Measurements from ENCODE around the gene DPAGT1. TPM values are rescaled to one million over a fixed set of nuclear protein-coding genes. Genes with fewer than 3 reads are reported as not detected.

The DPAGT1 gene
- total RNA-seq, 1 experiment from 2014 or later, result 45.1 TPM

DNA sequence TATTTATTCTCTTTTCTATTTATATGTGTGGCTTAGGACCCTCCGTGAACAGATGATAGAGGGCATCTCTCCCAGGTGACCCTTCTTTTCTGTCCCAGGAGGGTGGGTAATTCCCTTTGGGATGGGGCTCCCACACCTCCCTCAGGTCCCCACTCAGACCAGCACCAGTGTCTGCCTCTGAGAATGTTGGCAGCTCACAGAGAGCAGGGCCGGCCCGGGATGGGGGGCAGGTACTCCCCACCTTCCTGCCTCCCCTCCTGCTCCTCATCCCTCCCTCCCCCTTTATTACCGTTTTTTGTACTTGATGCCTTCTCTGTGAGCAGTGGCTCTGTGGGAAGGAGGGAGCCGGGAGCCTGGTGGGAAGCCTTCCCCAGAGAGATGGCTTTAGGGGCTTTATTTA, 14.9 kb upstream of the DPAGT1 start:
- H3K9me3 ChIP-seq (ENCODE audit: control insufficient read depth in 1 of 2, insufficient read depth in 1 of 2, low read depth in 1 of 2, low read length in 2 of 2), result no peaks in the 10 kb centered on the region
- no TSS peak for BruUV-seq (replicated peaks)
- H3K79me2 ChIP-seq (ENCODE audit: insufficient read depth, low read length), result peaks cover under 1% of the 10 kb centered on the region; the same call in 1 of the 2 replicates
- TF ChIP-seq YY1 (IDR thresholded peaks at IDR 0.05; ENCODE audit: extremely low read depth, insufficient replicate concordance, low read depth, low read length) (no peak), EZH2 (IDR thresholded peaks at IDR 0.05) (no peak), FOSL1 (IDR thresholded peaks at IDR 0.05; ENCODE audit: low read depth) (no peak)
- RAD21 ChIA-PET (ENCODE audit: low non-redundant PET in 1 of 2, low total read pairs in 2 of 2, uncharacterized antibody in 2 of 2, unreplicated experiment in 2 of 2), result no interaction called here
- ATAC-seq, result no peak
- no peak overlapping the region for H3K9ac ChIP-seq (ENCODE audit: low read length)
- H2AFZ ChIP-seq (ENCODE audit: low read depth, low read length, poor library complexity, severe bottlenecking), result no peak overlapping the region
- H3K4me3 ChIP-seq (replicated peaks in 1 of 2; ENCODE audit: low read depth in 1 of 2, low read length in 2 of 2), result no peak overlapping the region
- no peaks in the 10 kb centered on the region for H3K9me2 ChIP-seq (ENCODE audit: insufficient read depth)
- DNase-seq (ENCODE audit: low read depth, low spot score), result no peak
- peaks cover 4 to 17% of the 10 kb centered on the region in 2 experiments; a peak in 3 of 4 replicates for H3K4me1 ChIP-seq (ENCODE audit: control insufficient read depth in 1 of 2, insufficient read depth in 2 of 2, low read length in 2 of 2)
- CTCF ChIA-PET, result no interaction called here
- H3K27ac ChIP-seq (ENCODE audit: low read depth, low read length), result no peak overlapping the region
- POLR2A ChIA-PET, result no interaction called here
- no peaks in the 10 kb centered on the region for H3K27me3 ChIP-seq (ENCODE audit: insufficient read depth, low read length)
- no peak overlapping the region for H3K4me2 ChIP-seq (ENCODE audit: low read length)
- H3K36me3 ChIP-seq (ENCODE audit: control insufficient read depth in 1 of 2, insufficient read depth in 2 of 2, low read length in 2 of 2), result peaks cover 11 to 19% of the 10 kb centered on the region in 2 experiments; a peak in 2 of 4 replicates
- intact Hi-C loops (cut with micrococcal nuclease), result no loop called here
- no peaks in the 10 kb centered on the region for H4K20me1 ChIP-seq (ENCODE audit: insufficient read depth)

DNA sequence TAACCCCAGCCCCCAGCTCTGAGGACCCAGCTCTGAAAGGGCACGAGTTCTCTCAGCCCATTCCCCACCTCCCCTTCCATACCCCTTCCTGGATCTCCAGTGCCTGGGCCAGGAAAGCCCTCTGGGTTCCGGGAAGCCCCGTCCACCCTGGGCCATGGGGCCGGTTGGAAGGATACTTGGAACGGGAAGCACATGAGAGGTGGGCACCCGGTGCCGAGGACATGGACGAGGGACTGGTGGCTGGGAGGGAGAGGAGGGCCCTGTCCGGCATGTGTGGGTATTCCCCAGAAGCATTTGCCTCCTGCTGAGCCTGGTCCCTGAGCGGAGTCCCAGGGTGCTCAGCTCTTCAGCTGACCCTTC, 14.6 kb upstream of the DPAGT1 start:
- no peak overlapping the region for H3K27ac ChIP-seq (ENCODE audit: low read depth, low read length)
- no peak overlapping the region for H3K4me2 ChIP-seq (ENCODE audit: low read length)
- H3K9me3 ChIP-seq (ENCODE audit: control insufficient read depth in 1 of 2, insufficient read depth in 1 of 2, low read depth in 1 of 2, low read length in 2 of 2), result no peaks in the 10 kb centered on the region
- intact Hi-C loops (cut with micrococcal nuclease), result no loop called here
- ChIA-PET RAD21 (ENCODE audit: low non-redundant PET in 1 of 2, low total read pairs in 2 of 2, uncharacterized antibody in 2 of 2, unreplicated experiment in 2 of 2) (no interaction called here), POLR2A (no interaction called here), CTCF (no interaction called here)
- H3K27me3 ChIP-seq (ENCODE audit: insufficient read depth, low read length), result no peaks in the 10 kb centered on the region
- no peak overlapping the region for H3K4me3 ChIP-seq (replicated peaks in 1 of 2; ENCODE audit: low read depth in 1 of 2, low read length in 2 of 2)
- H3K36me3 ChIP-seq (ENCODE audit: control insufficient read depth in 1 of 2, insufficient read depth in 2 of 2, low read length in 2 of 2), result peaks cover 11 to 19% of the 10 kb centered on the region in 2 experiments; a peak in 2 of 4 replicates
- no peaks in the 10 kb centered on the region for H4K20me1 ChIP-seq (ENCODE audit: insufficient read depth)
- no peaks in the 10 kb centered on the region for H3K9me2 ChIP-seq (ENCODE audit: insufficient read depth)
- H2AFZ ChIP-seq (ENCODE audit: low read depth, low read length, poor library complexity, severe bottlenecking), result no peak overlapping the region
- BruUV-seq (replicated peaks), result no TSS peak
- no peak overlapping the region for H3K9ac ChIP-seq (ENCODE audit: low read length)
- TF ChIP-seq YY1 (IDR thresholded peaks at IDR 0.05; ENCODE audit: extremely low read depth, insufficient replicate concordance, low read depth, low read length), result no peak
- TF ChIP-seq ZBTB33 (IDR thresholded peaks at IDR 0.05; ENCODE audit: extremely low read depth, insufficient replicate concordance, low read length), result no peak
- DNase-seq (ENCODE audit: low read depth, low spot score) (no peak), ATAC-seq (no peak)
- peaks cover 4 to 17% of the 10 kb centered on the region in 2 experiments; a peak in 3 of 4 replicates for H3K4me1 ChIP-seq (ENCODE audit: control insufficient read depth in 1 of 2, insufficient read depth in 2 of 2, low read length in 2 of 2)
- no peaks in the 10 kb centered on the region for H3K79me2 ChIP-seq (ENCODE audit: insufficient read depth, low read length)
